Putamen (tissue), 1 donor: Measurements from ENCODE around the gene EEFSEC.

Experiments used
- DNase-seq: peaks from one replicate; pipeline ENCODE4 v3.0.0-alpha.2; 2016; ENCODE audit warnings: low spot score

EEFSEC gene

GRCh38 chr3:128185630-128186447, 32.6 kb downstream of the EEFSEC start:
- DNase-seq: no peak

- DNase-seq: no peak
Measured at GRCh38 chr3:128187495-128187894, 34.2 kb downstream of the EEFSEC start.

- DNase-seq: no peak
Measured at GRCh38 chr3:128188326-128188725, 35.0 kb downstream of the EEFSEC start.

- DNase-seq: no peak
Measured at GRCh38 chr3:128188956-128189355, 35.7 kb downstream of the EEFSEC start.

- DNase-seq: no peak
Measured at GRCh38 chr3:128190501-128190900, 37.2 kb downstream of the EEFSEC start.

- DNase-seq: no peak
Measured at GRCh38 chr3:128192131-128192530, 38.9 kb downstream of the EEFSEC start.

GRCh38 chr3:128193168-128193567, 39.9 kb downstream of the EEFSEC start:
- DNase-seq: no peak

GRCh38 chr3:128194843-128195242, 41.6 kb downstream of the EEFSEC start:
- DNase-seq: no peak

- DNase-seq: no peak
Measured at GRCh38 chr3:128195369-128195768, 42.1 kb downstream of the EEFSEC start.

GRCh38 chr3:128195802-128196201, 42.5 kb downstream of the EEFSEC start:
- no peak for DNase-seq

GRCh38 chr3:128196647-128197046, 43.4 kb downstream of the EEFSEC start:
- no peak for DNase-seq

GRCh38 chr3:128197855-128198254, 44.6 kb downstream of the EEFSEC start:
- DNase-seq: no peak

- no peak for DNase-seq
Measured at GRCh38 chr3:128198313-128198712, 45.0 kb downstream of the EEFSEC start.

- DNase-seq: no peak
Measured at GRCh38 chr3:128199110-128199509, 45.8 kb downstream of the EEFSEC start.

- no peak for DNase-seq
Measured at GRCh38 chr3:128201158-128201755, 48.0 kb downstream of the EEFSEC start.

GRCh38 chr3:128203169-128203568, 49.9 kb downstream of the EEFSEC start:
- DNase-seq: no peak

- no peak for DNase-seq
Measured at GRCh38 chr3:128205558-128206145, 52.4 kb downstream of the EEFSEC start.

- DNase-seq: no peak
Measured at GRCh38 chr3:128207951-128208350, 54.7 kb downstream of the EEFSEC start.

GRCh38 chr3:128210711-128211110, 57.4 kb downstream of the EEFSEC start:
- DNase-seq: no peak

- no peak for DNase-seq
Measured at GRCh38 chr3:128214056-128214455, 60.8 kb downstream of the EEFSEC start.

GRCh38 chr3:128215290-128215689, 62.0 kb downstream of the EEFSEC start:
- no peak for DNase-seq

GRCh38 chr3:128215800-128216495, 62.7 kb downstream of the EEFSEC start:
- no peak for DNase-seq
